Keratinocyte (primary cell): ENCODE data around the gene IKZF1. TPM values are rescaled to one million over a fixed set of nuclear protein-coding genes. Genes with fewer than 3 reads are reported as not detected.

ENCODE experiments used
- DNase-seq: peaks from one replicate; pipeline ENCODE4 v3.0.0-alpha.2; 2011; ENCODE audit warnings: low read depth, missing footprints, low spot score
- FAIRE-seq: peaks from 2 replicates; lab custom pipeline; 2011; peaks lifted over from hg19 to GRCh38; lab: Jason Lieb, UNC
- H2AFZ ChIP-seq: 2 replicates; pipeline ENCODE4 v1.6.0; 2012; ENCODE audit warnings: low read length, control low read depth, inconsistent platforms; ENCODE audit not compliant: control insufficient read depth
- H3K27ac ChIP-seq: 2 replicates; pipeline ENCODE4 v1.5.1; 2011; ENCODE audit warnings: low read length; ENCODE audit not compliant: control insufficient read depth, insufficient read depth
- H3K27me3 ChIP-seq: 3 replicates; pipeline ENCODE4 v1.6.0; 2011; ENCODE audit warnings: low read length; ENCODE audit not compliant: control insufficient read depth, insufficient read depth; ENCODE audit errors: extremely low read depth
- H3K36me3 ChIP-seq, 2 experiments: 2 replicates in 1 of 2; 3 replicates in 1 of 2; pipeline ENCODE4 v1.5.1; 2011; ENCODE audit warnings: low read length in 2 of 2, mild to moderate bottlenecking in 1 of 2; ENCODE audit not compliant: control insufficient read depth in 2 of 2, insufficient read depth in 2 of 2; ENCODE audit errors: extremely low read depth in 1 of 2
- H3K4me1 ChIP-seq: 3 replicates; pipeline ENCODE4 v1.5.1; 2011; ENCODE audit warnings: low read length; ENCODE audit not compliant: control insufficient read depth, insufficient read depth; ENCODE audit errors: extremely low read depth
- H3K4me2 ChIP-seq: 3 replicates; pipeline ENCODE4 v1.6.0; 2011; ENCODE audit warnings: low read depth, low read length; ENCODE audit not compliant: control insufficient read depth, insufficient read depth; ENCODE audit errors: extremely low read depth
- H3K4me3 ChIP-seq, 3 experiments: fragments of 200-600 bp in 1 of 3; sonication (generic) in 1 of 3; 2 replicates in 2 of 3; 3 replicates in 1 of 3; pipeline ENCODE4 v1.5.1; 2011 to 2016; ENCODE audit warnings: low read length in 3 of 3, mild to moderate bottlenecking in 3 of 3, control low read depth in 2 of 3, inconsistent platforms in 1 of 3, low read depth in 1 of 3, mixed read lengths in 1 of 3, mixed run types in 1 of 3, moderate library complexity in 1 of 3; ENCODE audit not compliant: control insufficient read depth in 2 of 3, insufficient read depth in 2 of 3; ENCODE audit errors: extremely low read depth in 1 of 3
- H3K79me2 ChIP-seq: 2 replicates; pipeline ENCODE4 v1.6.0; 2012; ENCODE audit warnings: low read length; ENCODE audit not compliant: control insufficient read depth, insufficient read depth
- H3K9ac ChIP-seq: 3 replicates; pipeline ENCODE4 v1.6.0; 2011; ENCODE audit warnings: low read length; ENCODE audit not compliant: control insufficient read depth, insufficient read depth; ENCODE audit errors: extremely low read depth
- H3K9me1 ChIP-seq: 3 replicates; pipeline ENCODE4 v1.6.0; 2011; ENCODE audit warnings: low read length; ENCODE audit not compliant: control insufficient read depth, insufficient read depth; ENCODE audit errors: extremely low read depth
- H3K9me3 ChIP-seq: 2 replicates; pipeline ENCODE4 v1.5.1; 2012; ENCODE audit warnings: low read depth, low read length; ENCODE audit not compliant: control insufficient read depth
- H4K20me1 ChIP-seq: 3 replicates; pipeline ENCODE4 v1.6.0; 2011; ENCODE audit warnings: low read length; ENCODE audit not compliant: control insufficient read depth, insufficient read depth; ENCODE audit errors: extremely low read depth
- CTCF ChIP-seq, 3 experiments: IDR thresholded peaks in 1 of 3; conservative IDR thresholded peaks in 1 of 3; optimal IDR thresholded peaks in 1 of 3; 2 replicates in 2 of 3; 3 replicates in 1 of 3; pipeline versions ENCODE3 to v1.5.1; 2011; ENCODE audit warnings: low read length in 3 of 3, mild to moderate bottlenecking in 3 of 3, moderate library complexity in 2 of 3, control low read depth in 1 of 3, inconsistent platforms in 1 of 3; ENCODE audit not compliant: insufficient read depth in 2 of 3; ENCODE audit errors: extremely low read depth in 1 of 3
- EZH2 ChIP-seq: IDR thresholded peaks from one replicate; pipeline ENCODE4 v1.6.1; 2012; ENCODE audit warnings: inconsistent platforms, mild to moderate bottlenecking, low read length, moderate library complexity
- dilution Hi-C: fragments of 300-500 bp; cut with MboI; formaldehyde crosslinking; loops from one replicate; pipeline ENCODE4 v1.7.0; 2020; ENCODE audit warnings: low sequenced_read_pairs; ENCODE audit not compliant: extremely low pct_ligation_motif_present
- polyA plus RNA-seq, 5 experiments: library from polyadenylated mRNA; depleted of rRNA in 3 of 5; stranded (reverse) in 3 of 5; stranded (forward) in 1 of 5; unstranded in 1 of 5; fragments of >200 nt; gene quantifications; 1 replicate in 1 of 5; 2 replicates in 3 of 5; 3 replicates in 1 of 5; pipeline versions ENCODE4 v1.2.1 to v1.2.3, GENCODE V29; 2011 to 2012; ENCODE audit warnings: missing spikeins in 2 of 5, low read depth in 1 of 5, low replicate concordance in 1 of 5

Gene IKZF1
- polyA plus RNA-seq, 1 donor (not counting 4 experiments of a cell fraction or from before 2014, with no cell fraction given) = not detected

GRCh38 chr7:50292165-50292757 is 12.3 kb upstream of the IKZF1 start:
- Histone ChIP-seq H3K9me3 (no peaks in the 10 kb centered on the region), H3K36me3 (no peaks in the 10 kb centered on the region), H3K79me2 (no peaks in the 10 kb centered on the region), H3K9me1 (no peaks in the 10 kb centered on the region), H3K4me2 (no peak overlapping the region), H3K27me3 (peaks cover 4% of the 10 kb centered on the region), H3K9ac (no peak overlapping the region), H3K27ac (no peak overlapping the region), H3K4me1 (no peaks in the 10 kb centered on the region), H4K20me1 (no peaks in the 10 kb centered on the region), H3K4me3 (no peak overlapping the region), H2AFZ (no peak overlapping the region)
- FAIRE-seq (no peak), DNase-seq (no peak)
- dilution Hi-C loops = no loop called here
- TF ChIP-seq EZH2 (no peak), CTCF (optimal IDR thresholded peaks at IDR 0.05 in 1 of 3, IDR thresholded peaks at IDR 0.05 in 1 of 3, conservative IDR thresholded peaks at IDR 0.05 in 1 of 3; ENCODE audit: extremely low read depth in 1 of 3, insufficient read depth in 2 of 3, low read length in 3 of 3) (no peak)

- Histone ChIP-seq H4K20me1 (no peaks in the 10 kb centered on the region), H3K4me2 (no peak overlapping the region), H3K36me3 (no peaks in the 10 kb centered on the region), H3K79me2 (no peaks in the 10 kb centered on the region), H3K4me3 (no peak overlapping the region), H2AFZ (no peak overlapping the region), H3K27ac (no peak overlapping the region), H3K9me3 (no peaks in the 10 kb centered on the region), H3K9ac (no peak overlapping the region), H3K9me1 (no peaks in the 10 kb centered on the region), H3K27me3 (peaks cover 4% of the 10 kb centered on the region), H3K4me1 (no peaks in the 10 kb centered on the region)
- FAIRE-seq (no peak), DNase-seq (no peak)
- dilution Hi-C loops = no loop called here
- TF ChIP-seq EZH2 (no peak), CTCF (optimal IDR thresholded peaks at IDR 0.05 in 1 of 3, IDR thresholded peaks at IDR 0.05 in 1 of 3, conservative IDR thresholded peaks at IDR 0.05 in 1 of 3; ENCODE audit: extremely low read depth in 1 of 3, insufficient read depth in 2 of 3, low read length in 3 of 3) (no peak)
Observed at GRCh38 chr7:50292763-50293162, 11.8 kb upstream of the IKZF1 start.
